GM12865 (cell line): ENCODE data around the gene CABP2.

Experiments used
- DNase-seq: peaks from one replicate; pipeline ENCODE4 v3.0.0; 2010; ENCODE audit warnings: low read depth
- H3K4me3 ChIP-seq: 2 replicates; pipeline ENCODE4 v1.5.1; 2011; ENCODE audit warnings: mild to moderate bottlenecking, low read depth, low read length, control low read depth
- TF ChIP-seq, protein P1 (sequence below): IDR thresholded peaks from 2 replicates; pipeline ENCODE4 v1.5.1; 2011; ENCODE audit warnings: low read length, control low read depth, low read depth, inconsistent platforms; ENCODE audit not compliant: insufficient read depth; ENCODE audit errors: missing control alignments

CABP2 gene

DNA sequence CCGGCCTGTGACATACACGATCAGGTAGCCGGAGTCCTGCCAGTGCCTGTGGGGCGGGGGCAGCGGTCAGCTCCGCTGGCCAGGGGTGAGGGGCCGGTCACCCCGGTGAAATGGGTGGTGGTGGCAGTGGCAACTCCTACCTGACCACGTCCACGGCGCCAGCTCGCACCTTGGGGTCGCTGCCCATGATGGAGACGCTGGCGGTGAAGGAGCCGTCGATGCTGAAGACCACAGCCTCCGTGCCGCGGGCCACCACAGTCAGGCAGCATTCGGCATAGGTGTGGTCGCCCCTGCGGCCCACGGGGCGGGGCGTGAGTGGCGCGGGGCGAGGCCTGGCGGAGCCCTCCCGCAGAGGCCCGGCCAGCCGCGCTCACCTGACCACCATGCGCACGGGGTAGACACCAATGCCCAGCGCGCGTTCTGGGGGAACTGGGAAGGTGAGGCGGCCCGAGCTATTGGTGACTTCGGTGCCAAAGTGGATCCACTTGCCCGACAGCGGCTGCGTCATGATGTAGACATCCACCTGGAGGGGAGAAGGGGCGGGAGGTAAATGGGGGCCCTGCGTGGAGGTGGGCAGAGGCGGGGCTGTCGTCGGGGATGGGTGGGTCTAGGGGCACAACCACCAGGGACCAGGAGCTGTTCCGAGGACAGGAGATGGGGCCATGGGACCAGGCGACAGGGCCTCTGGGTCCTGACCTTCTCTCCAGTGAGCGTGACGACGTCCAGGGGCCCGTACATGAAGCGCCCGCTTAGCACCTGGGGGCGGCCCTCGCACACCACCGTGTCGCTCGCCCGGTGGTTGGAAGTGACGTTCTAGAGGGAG lies 29.5 kb downstream of the CABP2 start:
- no peak overlapping the region for H3K4me3 ChIP-seq
- TF ChIP-seq, protein P1, sequence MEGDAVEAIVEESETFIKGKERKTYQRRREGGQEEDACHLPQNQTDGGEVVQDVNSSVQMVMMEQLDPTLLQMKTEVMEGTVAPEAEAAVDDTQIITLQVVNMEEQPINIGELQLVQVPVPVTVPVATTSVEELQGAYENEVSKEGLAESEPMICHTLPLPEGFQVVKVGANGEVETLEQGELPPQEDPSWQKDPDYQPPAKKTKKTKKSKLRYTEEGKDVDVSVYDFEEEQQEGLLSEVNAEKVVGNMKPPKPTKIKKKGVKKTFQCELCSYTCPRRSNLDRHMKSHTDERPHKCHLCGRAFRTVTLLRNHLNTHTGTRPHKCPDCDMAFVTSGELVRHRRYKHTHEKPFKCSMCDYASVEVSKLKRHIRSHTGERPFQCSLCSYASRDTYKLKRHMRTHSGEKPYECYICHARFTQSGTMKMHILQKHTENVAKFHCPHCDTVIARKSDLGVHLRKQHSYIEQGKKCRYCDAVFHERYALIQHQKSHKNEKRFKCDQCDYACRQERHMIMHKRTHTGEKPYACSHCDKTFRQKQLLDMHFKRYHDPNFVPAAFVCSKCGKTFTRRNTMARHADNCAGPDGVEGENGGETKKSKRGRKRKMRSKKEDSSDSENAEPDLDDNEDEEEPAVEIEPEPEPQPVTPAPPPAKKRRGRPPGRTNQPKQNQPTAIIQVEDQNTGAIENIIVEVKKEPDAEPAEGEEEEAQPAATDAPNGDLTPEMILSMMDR = no peak
- DNase-seq = no peak

DNA sequence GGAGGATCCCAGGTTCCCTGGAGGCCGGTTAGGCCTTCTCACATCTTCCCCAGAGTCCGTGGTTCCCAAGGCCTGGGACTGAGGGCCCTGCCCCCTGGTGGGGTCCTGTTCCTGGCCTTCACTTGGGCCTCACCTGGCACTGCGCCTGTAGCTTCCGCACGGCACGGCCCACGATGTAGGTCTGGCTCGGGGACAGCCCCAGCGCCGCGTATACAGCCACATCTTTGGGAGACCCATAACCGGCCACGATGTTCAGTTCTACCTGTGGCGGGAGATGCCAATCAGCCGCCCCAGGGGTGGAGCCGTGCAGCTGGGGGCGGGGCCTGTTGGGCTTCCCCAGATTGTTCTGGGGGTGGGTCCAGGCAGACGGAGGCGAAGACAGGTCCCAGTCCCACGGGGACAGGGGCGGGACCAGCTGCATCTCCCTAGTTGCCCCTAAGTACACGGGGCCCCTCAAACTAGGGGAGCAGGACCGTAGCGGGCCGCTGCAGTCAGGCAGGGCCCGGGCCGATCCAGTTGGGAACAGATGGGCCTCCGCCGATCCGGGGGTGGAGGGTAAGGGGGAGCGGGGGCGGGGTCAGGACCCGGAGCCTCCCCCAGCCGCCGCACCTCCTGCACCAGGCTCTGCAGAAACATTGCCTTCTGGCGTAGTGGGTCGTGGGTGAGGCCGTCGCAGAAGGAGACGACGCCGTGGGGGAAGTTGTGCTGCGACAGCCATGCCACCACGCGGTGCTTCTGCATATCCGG lies 30.3 kb downstream of the CABP2 start:
- no peak overlapping the region for H3K4me3 ChIP-seq
- no peak for DNase-seq
- TF ChIP-seq, protein P1 = no peak

DNA sequence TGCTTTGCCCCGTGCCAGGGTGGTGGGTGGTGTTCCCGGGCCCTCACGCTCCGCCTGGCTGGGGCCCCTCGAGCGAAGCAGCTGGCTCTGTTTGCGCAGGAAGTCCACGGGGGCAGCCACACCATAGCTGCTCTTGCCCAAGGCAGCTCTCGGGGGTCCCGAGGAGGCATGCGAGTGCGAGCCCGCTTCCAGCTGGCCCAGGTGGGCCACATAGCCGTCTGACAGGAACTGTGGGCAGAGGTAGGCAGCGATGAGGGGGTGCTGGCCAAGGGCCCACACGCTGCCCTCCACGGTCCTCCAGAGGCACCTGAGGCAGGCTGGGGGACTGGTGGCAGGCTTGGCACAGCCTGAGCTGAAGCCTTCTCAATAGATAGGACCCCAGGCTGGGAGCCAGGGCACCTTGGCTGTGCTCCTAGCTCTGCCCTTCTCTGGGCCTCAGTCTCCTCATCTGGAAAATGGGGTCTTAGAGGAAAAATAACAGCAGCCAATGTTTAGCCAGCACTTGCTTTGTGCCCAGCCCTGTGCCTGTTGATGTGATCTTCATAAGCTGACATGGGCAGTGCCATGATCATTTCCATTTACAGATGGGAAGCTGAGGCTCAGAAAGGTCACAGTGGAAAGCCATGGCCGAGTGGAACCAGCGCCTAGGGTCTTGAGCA lies 31.0 kb downstream of the CABP2 start:
- H3K4me3 ChIP-seq = no peak overlapping the region
- TF ChIP-seq, protein P1 = no peak
- no peak for DNase-seq

DNA sequence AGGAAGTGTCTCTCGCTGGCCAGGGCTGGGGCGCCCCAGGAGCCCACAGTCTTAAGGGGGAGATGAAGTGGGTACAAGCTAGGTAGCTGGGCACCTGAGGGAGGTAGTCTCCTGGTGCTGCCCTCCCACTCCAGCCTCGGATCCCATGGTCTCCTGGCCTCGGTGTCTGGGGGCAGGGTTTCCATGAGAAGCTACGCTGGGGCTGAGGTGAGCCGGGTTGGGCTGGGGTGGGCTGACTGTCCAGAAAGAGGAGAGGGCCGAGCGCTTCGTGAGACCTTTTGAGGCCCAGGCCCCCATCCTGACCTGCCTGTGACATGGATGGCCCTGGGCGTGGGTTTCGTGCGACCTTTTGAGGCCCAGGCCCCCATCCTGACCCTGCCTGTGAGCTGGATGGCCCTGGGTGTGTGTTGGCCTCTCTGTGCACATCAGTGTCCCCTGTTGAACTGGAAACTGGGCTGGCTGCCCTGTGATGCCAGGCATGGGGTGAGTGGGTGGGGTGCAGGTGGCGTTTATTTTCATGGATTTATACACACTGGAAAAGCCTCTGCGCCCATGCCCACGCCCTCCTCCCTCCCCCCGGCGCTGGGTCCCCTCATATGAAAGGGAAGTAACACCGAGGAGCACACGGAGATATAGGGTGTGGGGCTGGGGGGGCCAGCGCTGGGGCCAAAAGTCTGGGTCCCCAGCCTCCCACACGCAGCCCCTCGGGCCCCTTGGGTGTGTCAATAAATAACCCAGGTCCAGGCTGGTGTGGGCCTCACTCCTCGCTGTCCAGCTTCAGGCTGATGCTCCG lies 31.8 kb downstream of the CABP2 start:
- no peak for DNase-seq
- TF ChIP-seq, protein P1 = no peak

DNA sequence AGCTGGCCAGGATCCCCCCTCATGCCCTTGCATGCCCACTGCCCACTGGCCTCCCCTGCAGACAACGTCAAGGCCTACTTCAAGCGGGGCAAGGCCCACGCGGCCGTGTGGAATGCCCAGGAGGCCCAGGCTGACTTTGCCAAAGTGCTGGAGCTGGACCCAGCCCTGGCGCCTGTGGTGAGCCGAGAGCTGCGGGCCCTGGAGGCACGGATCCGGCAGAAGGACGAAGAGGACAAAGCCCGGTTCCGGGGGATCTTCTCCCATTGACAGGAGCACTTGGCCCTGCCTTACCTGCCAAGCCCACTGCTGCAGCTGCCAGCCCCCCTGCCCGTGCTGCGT lies 32.5 kb downstream of the CABP2 start:
- TF ChIP-seq, protein P1 = no peak
- no peak for DNase-seq

More for the DNA sequence above, 31.8 kb downstream of the CABP2 start:
- no peak overlapping the region for H3K4me3 ChIP-seq

More for the DNA sequence above, 32.5 kb downstream of the CABP2 start:
- H3K4me3 ChIP-seq = no peak overlapping the region
